GM12865 (cell line): ENCODE measurements around the gene FAM47E.

Experiments used
- DNase-seq: peaks from one replicate; pipeline ENCODE4 v3.0.0; 2010; ENCODE audit warnings: low read depth
- H3K4me3 ChIP-seq: 2 replicates; pipeline ENCODE4 v1.5.1; 2011; ENCODE audit warnings: mild to moderate bottlenecking, low read depth, low read length, control low read depth
- TF ChIP-seq, protein P1 (sequence below): IDR thresholded peaks from 2 replicates; pipeline ENCODE4 v1.5.1; 2011; ENCODE audit warnings: low read length, control low read depth, low read depth, inconsistent platforms; ENCODE audit not compliant: insufficient read depth; ENCODE audit errors: missing control alignments

FAM47E gene

DNA sequence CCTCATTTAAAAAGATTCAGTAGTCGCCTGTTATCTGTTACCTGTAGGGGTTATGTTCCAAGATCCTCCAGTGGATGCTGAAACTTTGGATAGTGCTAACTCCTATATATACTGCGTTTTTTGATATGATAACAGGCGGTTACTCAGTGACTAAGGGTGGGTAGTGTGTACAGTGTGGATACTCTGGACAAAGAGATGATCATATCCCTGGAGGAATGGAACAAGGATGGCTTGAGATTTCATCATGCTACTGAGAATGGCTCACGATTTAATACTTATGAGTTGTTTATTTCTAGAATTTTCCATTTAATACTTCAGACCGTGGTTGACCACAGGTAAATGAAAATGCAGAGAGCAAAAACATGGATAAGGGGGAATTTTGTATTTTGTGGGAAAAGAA is 21.5 kb downstream of the FAM47E start:
- H3K4me3 ChIP-seq, result no peak overlapping the region
- TF ChIP-seq, protein P1, sequence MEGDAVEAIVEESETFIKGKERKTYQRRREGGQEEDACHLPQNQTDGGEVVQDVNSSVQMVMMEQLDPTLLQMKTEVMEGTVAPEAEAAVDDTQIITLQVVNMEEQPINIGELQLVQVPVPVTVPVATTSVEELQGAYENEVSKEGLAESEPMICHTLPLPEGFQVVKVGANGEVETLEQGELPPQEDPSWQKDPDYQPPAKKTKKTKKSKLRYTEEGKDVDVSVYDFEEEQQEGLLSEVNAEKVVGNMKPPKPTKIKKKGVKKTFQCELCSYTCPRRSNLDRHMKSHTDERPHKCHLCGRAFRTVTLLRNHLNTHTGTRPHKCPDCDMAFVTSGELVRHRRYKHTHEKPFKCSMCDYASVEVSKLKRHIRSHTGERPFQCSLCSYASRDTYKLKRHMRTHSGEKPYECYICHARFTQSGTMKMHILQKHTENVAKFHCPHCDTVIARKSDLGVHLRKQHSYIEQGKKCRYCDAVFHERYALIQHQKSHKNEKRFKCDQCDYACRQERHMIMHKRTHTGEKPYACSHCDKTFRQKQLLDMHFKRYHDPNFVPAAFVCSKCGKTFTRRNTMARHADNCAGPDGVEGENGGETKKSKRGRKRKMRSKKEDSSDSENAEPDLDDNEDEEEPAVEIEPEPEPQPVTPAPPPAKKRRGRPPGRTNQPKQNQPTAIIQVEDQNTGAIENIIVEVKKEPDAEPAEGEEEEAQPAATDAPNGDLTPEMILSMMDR, result no peak
- DNase-seq, result no peak

DNA sequence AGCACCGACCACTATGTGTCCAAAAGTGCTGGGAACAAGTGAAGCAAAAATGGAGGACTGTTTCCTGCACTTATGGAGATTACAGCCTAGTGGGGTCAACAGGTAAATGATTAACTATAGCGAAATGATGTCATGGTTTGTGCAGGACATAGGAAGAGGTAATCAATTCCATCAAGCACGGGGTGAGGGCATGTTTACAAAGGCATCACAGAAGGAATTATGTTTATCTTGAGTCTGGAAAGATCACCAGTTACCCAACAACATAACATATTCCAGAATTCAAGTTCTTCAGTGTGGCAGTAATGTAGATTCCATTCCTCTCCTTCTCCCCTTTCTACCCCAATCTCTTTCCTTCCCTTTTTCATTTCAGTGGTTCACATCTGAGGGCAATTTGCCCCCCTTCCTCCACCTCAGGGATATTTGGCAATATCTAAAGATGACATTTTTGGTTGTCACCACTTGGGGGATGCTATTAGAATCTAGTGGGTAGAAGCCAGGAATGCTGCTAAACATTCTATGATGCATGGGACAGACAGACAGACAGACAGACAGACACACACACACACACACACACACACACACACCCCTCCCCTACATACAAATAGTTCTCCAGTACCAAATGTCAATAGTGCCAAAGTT is 24.1 kb downstream of the FAM47E start:
- DNase-seq, result no peak
- TF ChIP-seq, protein P1, result no peak
- no peak overlapping the region for H3K4me3 ChIP-seq

DNA sequence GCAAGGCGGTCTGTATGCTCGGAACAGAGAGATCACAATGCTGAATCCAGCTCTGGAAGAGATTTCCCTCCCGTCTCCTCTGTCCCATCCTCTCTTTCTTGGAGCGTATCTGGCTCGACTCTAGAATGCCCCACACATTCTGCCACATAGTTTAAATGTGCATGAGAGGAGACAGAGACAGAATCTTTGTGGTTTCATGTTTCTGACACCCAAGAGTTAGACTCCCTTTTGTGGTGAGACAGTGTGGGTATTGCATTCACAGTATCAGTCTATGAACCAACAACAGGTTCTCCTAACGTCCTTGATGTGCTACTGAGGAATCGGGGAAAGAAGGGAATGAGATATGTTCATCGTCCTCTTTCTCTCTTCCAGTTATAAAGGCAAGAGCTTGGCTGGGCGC is 25.3 kb downstream of the FAM47E start:
- DNase-seq, result peak; percentile 35
- no peak overlapping the region for H3K4me3 ChIP-seq
- TF ChIP-seq, protein P1, result no peak

DNA sequence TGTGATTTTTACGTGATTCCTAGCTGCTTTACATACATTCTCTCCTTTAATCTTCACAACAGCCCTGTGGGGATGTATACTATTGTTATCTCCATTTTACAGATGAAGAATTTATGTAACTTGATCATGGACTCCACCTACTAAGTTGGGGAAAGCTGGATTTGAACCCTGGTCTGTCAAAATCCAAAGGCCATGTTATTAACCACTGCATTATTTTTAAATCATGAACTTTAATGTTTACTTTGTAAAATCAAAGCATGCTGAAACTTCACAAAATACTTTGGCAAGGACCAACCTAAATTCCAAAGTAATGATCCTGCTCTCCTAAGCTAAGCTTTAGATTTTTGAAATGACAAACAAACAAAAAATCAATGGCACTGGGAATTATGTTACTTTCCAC is 26.1 kb downstream of the FAM47E start:
- DNase-seq, result no peak
- TF ChIP-seq, protein P1, result no peak
- no peak overlapping the region for H3K4me3 ChIP-seq

DNA sequence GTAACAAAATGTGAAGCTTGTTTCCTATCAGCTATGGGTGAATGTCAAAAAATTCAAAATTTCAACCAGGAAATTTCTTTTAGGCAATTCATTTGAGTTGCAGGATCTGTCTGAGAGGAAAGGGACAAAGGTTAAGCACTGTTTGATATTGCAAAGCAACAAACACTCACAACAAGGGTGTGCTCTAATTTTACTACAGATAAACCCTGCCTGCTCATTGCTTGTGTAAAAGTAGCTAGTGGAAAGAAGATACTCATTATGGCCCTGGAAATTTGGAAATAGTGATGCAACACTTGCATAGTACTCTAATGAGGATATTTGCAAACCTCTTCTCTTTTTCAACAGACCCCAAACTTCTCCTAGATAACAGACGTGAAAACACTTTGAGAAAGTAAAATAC is 27.1 kb downstream of the FAM47E start:
- no peak overlapping the region for H3K4me3 ChIP-seq
- TF ChIP-seq, protein P1, result no peak
- no peak for DNase-seq

DNA sequence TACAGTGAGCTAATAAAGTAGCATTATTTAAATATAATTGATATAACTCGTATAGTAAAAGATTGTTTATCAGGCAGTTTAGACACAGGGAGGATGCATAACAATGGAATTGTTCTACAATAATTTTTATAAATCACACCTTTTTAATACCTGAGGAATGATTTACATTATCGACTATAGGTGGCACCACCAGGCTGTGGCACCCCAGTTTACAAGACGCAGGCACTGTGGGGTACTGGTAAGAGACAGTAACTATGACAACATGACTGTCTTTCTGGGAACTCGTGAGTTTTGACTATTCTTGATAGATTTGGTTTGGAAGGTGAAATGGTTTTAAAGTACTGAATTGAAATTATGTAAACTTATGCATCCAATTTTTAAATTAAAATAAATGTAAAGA is 27.9 kb downstream of the FAM47E start:
- DNase-seq, result peak; percentile 28
- TF ChIP-seq, protein P1, result peak; percentile 0
- H3K4me3 ChIP-seq, result no peak overlapping the region
